K562 (cell line): Measurements from ENCODE around the gene ANAPC5. TPM values are rescaled to one million over a fixed set of nuclear protein-coding genes. Genes with fewer than 3 reads are reported as not detected.

ENCODE experiments used
- BRD9 ChIP-seq: fragments of 450-650 bp; IDR thresholded peaks from 2 replicates; pipeline ENCODE4 v1.6.1; 2018; ENCODE audit warnings: low read depth; ENCODE audit not compliant: partially characterized antibody
- HDGF ChIP-seq: fragments of 450-650 bp; IDR thresholded peaks from 2 replicates; pipeline ENCODE4 v1.6.1; 2016
- MYBL2 ChIP-seq, 2 experiments: fragments of 450-650 bp in 1 of 2; sonication (generic) in 1 of 2; formaldehyde crosslinking in 1 of 2; IDR thresholded peaks; 2 replicates each; pipeline versions ENCODE4 v1.6.1 to v1.8.1; 2017 to 2022; ENCODE audit warnings: borderline replicate concordance in 1 of 2, inconsistent platforms in 1 of 2, low read depth in 1 of 2, mild to moderate bottlenecking in 1 of 2, missing genetic modification reagents in 1 of 2, moderate library complexity in 1 of 2
- NFE2L1 ChIP-seq: fragments of 450-650 bp; IDR thresholded peaks from 2 replicates; pipeline ENCODE4 v1.6.1; 2016; ENCODE audit warnings: missing genetic modification characterization, low read depth, mild to moderate bottlenecking, missing compliant biosample characterization, moderate library complexity, borderline replicate concordance
- NFIC ChIP-seq: fragments of 450-650 bp; IDR thresholded peaks from 2 replicates; pipeline ENCODE4 v1.6.1; 2017; ENCODE audit warnings: mild to moderate bottlenecking, inconsistent platforms
- TRIM24 ChIP-seq, 2 experiments: fragments of 450-650 bp; IDR thresholded peaks; 2 replicates each; pipeline ENCODE4 v1.6.1; 2016
- ZNF23 ChIP-seq: fragments of 250-450 bp; sonication (Bioruptor Pico); IDR thresholded peaks from 2 replicates; pipeline ENCODE4 v1.4.0; 2020; ENCODE audit warnings: mild to moderate bottlenecking
- polyA plus RNA-seq, 8 experiments: library from polyadenylated mRNA; depleted of rRNA in 4 of 8; stranded (reverse) in 5 of 8; unstranded in 3 of 8; fragments of >200 nt; fragmentation: Nextera tagmentation in 2 of 8; fragmentation: Illumina TruSeq in 1 of 8; extraction: Ambion mirVana in 2 of 8; extraction: Trizol in 1 of 8; gene quantifications; 2 replicates each; pipeline versions ENCODE4 v1.2.1 to v1.2.3, GENCODE V29; 2011 to 2014; ENCODE audit warnings: inconsistent platforms in 1 of 8, missing spikeins in 1 of 8
- total RNA-seq, 7 experiments: library from RNA; depleted of rRNA in 6 of 7; stranded (reverse); fragments of >200 nt in 6 of 7; fragmentation: Illumina TruSeq in 2 of 7; extraction: Trizol in 2 of 7; gene quantifications; 2 replicates each; pipeline versions ENCODE4 v1.2.1 to v1.2.3, GENCODE V29; 2011 to 2021; ENCODE audit warnings: low replicate concordance in 1 of 7
- TF ChIP-seq, protein P1 (sequence below): fragments of 200-800 bp; sonication (Bioruptor generic); IDR thresholded peaks from 2 replicates; pipeline ENCODE4 v1.6.1; 2016; ENCODE audit warnings: missing genetic modification characterization, missing compliant biosample characterization
- TF ChIP-seq, protein P2 (sequence below), 2 experiments: fragments of 450-650 bp in 1 of 2; sonication (generic) in 1 of 2; formaldehyde crosslinking in 1 of 2; IDR thresholded peaks; 2 replicates each; pipeline versions ENCODE4 v1.7.1 to v1.9.0; 2016 to 2022; ENCODE audit warnings: inconsistent platforms in 1 of 2, mild to moderate bottlenecking in 1 of 2, missing genetic modification reagents in 1 of 2
- TF ChIP-seq, protein P3 (sequence below): fragments of 250-450 bp; sonication (Bioruptor Pico); IDR thresholded peaks from 2 replicates; pipeline ENCODE4 v1.8.0; 2021; ENCODE audit warnings: moderate library complexity, mild to moderate bottlenecking, inconsistent platforms

The ANAPC5 gene
- total and polyA plus RNA-seq, 9 of the 15 experiments (the other 6 are each of a cell fraction or from before 2014, with no cell fraction given): 136 to 315 (median 197) TPM

DNA sequence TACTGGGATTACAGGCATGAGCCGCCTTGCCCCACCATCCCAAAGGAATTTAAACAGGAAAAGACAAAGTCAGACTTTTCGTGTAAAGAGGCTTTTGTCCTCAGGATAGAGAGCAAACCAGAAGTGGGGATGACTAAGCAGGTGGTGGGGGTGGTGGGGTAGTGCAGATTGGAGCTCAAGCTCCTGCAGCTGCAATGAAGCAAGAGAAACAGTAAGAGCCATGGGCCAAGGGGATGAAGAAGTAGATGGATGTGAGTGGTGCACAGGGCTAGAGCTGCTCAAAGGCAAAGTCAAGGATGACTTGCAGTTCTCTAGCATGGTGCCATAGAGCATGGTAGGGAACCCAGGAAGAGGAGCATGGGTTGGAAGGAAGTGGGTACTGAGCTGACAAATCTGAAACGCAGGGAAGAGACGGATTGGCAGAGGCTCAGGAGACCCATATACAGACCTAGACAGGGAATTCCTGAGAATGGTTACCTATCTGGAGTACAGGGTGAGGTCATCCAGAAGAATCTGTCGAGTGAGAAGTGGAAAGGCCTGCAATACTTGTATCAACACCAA lies 36.3 kb upstream of the ANAPC5 start (continued):
- TF ChIP-seq, protein P1, sequence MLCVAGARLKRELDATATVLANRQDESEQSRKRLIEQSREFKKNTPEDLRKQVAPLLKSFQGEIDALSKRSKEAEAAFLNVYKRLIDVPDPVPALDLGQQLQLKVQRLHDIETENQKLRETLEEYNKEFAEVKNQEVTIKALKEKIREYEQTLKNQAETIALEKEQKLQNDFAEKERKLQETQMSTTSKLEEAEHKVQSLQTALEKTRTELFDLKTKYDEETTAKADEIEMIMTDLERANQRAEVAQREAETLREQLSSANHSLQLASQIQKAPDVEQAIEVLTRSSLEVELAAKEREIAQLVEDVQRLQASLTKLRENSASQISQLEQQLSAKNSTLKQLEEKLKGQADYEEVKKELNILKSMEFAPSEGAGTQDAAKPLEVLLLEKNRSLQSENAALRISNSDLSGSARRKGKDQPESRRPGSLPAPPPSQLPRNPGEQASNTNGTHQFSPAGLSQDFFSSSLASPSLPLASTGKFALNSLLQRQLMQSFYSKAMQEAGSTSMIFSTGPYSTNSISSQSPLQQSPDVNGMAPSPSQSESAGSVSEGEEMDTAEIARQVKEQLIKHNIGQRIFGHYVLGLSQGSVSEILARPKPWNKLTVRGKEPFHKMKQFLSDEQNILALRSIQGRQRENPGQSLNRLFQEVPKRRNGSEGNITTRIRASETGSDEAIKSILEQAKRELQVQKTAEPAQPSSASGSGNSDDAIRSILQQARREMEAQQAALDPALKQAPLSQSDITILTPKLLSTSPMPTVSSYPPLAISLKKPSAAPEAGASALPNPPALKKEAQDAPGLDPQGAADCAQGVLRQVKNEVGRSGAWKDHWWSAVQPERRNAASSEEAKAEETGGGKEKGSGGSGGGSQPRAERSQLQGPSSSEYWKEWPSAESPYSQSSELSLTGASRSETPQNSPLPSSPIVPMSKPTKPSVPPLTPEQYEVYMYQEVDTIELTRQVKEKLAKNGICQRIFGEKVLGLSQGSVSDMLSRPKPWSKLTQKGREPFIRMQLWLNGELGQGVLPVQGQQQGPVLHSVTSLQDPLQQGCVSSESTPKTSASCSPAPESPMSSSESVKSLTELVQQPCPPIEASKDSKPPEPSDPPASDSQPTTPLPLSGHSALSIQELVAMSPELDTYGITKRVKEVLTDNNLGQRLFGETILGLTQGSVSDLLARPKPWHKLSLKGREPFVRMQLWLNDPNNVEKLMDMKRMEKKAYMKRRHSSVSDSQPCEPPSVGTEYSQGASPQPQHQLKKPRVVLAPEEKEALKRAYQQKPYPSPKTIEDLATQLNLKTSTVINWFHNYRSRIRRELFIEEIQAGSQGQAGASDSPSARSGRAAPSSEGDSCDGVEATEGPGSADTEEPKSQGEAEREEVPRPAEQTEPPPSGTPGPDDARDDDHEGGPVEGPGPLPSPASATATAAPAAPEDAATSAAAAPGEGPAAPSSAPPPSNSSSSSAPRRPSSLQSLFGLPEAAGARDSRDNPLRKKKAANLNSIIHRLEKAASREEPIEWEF: no peak
- TF ChIP-seq, protein P2, sequence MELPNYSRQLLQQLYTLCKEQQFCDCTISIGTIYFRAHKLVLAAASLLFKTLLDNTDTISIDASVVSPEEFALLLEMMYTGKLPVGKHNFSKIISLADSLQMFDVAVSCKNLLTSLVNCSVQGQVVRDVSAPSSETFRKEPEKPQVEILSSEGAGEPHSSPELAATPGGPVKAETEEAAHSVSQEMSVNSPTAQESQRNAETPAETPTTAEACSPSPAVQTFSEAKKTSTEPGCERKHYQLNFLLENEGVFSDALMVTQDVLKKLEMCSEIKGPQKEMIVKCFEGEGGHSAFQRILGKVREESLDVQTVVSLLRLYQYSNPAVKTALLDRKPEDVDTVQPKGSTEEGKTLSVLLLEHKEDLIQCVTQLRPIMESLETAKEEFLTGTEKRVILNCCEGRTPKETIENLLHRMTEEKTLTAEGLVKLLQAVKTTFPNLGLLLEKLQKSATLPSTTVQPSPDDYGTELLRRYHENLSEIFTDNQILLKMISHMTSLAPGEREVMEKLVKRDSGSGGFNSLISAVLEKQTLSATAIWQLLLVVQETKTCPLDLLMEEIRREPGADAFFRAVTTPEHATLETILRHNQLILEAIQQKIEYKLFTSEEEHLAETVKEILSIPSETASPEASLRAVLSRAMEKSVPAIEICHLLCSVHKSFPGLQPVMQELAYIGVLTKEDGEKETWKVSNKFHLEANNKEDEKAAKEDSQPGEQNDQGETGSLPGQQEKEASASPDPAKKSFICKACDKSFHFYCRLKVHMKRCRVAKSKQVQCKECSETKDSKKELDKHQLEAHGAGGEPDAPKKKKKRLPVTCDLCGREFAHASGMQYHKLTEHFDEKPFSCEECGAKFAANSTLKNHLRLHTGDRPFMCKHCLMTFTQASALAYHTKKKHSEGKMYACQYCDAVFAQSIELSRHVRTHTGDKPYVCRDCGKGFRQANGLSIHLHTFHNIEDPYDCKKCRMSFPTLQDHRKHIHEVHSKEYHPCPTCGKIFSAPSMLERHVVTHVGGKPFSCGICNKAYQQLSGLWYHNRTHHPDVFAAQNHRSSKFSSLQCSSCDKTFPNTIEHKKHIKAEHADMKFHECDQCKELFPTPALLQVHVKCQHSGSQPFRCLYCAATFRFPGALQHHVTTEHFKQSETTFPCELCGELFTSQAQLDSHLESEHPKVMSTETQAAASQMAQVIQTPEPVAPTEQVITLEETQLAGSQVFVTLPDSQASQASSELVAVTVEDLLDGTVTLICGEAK (IDR thresholded peaks at IDR 0.05): no peak
- TF ChIP-seq, protein P2 (CRISPR knock-in tag; IDR thresholded peaks at IDR 0.05): no peak
- TF ChIP-seq HDGF (no peak), ZNF23 (CRISPR knock-in tag) (no peak), NFIC (no peak), TRIM24 (IDR thresholded peaks at IDR 0.05) (no peak), NFE2L1 (tag) (peak; percentile 13; the same call in 1 of the 2 replicates), MYBL2 (IDR thresholded peaks at IDR 0.05; ENCODE audit: low read depth) (no peak), MYBL2 (CRISPR knock-in tag; IDR thresholded peaks at IDR 0.05; ENCODE audit: borderline replicate concordance) (no peak), BRD9 (no peak)
- TF ChIP-seq, protein P3, sequence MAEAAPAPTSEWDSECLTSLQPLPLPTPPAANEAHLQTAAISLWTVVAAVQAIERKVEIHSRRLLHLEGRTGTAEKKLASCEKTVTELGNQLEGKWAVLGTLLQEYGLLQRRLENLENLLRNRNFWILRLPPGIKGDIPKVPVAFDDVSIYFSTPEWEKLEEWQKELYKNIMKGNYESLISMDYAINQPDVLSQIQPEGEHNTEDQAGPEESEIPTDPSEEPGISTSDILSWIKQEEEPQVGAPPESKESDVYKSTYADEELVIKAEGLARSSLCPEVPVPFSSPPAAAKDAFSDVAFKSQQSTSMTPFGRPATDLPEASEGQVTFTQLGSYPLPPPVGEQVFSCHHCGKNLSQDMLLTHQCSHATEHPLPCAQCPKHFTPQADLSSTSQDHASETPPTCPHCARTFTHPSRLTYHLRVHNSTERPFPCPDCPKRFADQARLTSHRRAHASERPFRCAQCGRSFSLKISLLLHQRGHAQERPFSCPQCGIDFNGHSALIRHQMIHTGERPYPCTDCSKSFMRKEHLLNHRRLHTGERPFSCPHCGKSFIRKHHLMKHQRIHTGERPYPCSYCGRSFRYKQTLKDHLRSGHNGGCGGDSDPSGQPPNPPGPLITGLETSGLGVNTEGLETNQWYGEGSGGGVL (CRISPR knock-in tag): no peak
